PFSK-1 (cell line): ENCODE data around the gene TCEAL4.

Experiments used
- FOXP2 ChIP-seq: optimal IDR thresholded peaks from 2 replicates; pipeline ENCODE3; 2011; ENCODE audit warnings: borderline replicate concordance, control low read depth, inconsistent platforms; ENCODE audit not compliant: insufficient read depth; ENCODE audit errors: extremely low read length, extremely low read depth
- POLR2AphosphoS5 ChIP-seq: IDR thresholded peaks from 2 replicates; pipeline ENCODE4 v1.6.1; 2012; ENCODE audit warnings: low read depth, mild to moderate bottlenecking, control low read depth, low read length, moderate library complexity
- REST ChIP-seq, 2 experiments: IDR thresholded peaks; 2 replicates each; pipeline versions ENCODE4 v1.6.1 to v1.8.0; 2011 to 2012; ENCODE audit warnings: low read depth in 2 of 2, low read length in 2 of 2, control low read depth in 1 of 2, inconsistent platforms in 1 of 2, mild to moderate bottlenecking in 1 of 2, moderate library complexity in 1 of 2; ENCODE audit not compliant: insufficient read depth in 1 of 2
- SIN3A ChIP-seq: IDR thresholded peaks from 2 replicates; pipeline ENCODE4 v1.6.1; 2012; ENCODE audit warnings: mild to moderate bottlenecking, low read length, moderate library complexity, borderline replicate concordance; ENCODE audit not compliant: insufficient read depth
- TAF1 ChIP-seq: IDR thresholded peaks from 2 replicates; pipeline ENCODE4 v1.6.1; 2012; ENCODE audit warnings: low read length, control low read depth, borderline replicate concordance; ENCODE audit not compliant: insufficient read depth

TCEAL4 gene

DNA sequence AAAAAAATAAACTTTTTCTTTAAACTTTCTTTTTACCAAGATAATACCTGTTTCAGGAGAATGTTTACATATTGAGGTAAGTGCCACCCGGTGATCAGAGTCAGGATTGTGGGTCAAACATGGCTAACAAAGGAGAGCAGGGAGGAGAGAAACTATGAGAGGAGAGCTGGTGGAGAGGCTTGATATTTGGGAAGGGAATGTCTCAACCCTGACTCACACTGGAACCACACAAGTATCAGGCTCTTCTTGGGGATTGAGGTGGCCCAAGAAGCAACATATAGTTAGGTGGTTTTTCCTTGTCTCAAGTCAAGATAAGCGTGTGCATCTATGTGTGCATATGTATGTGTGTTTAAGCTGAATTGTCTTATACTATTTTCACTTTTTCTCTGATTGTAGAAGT, 50.1 kb downstream of the TCEAL4 start:
- TF ChIP-seq REST (IDR thresholded peaks at IDR 0.05; ENCODE audit: insufficient read depth in 1 of 2, low read depth in 2 of 2, low read length in 2 of 2) = no peak
- TF ChIP-seq FOXP2 = no peak
- TF ChIP-seq SIN3A = no peak
- no peak for TF ChIP-seq TAF1
- no peak for TF ChIP-seq POLR2AphosphoS5
